SK-N-SH treated with all-trans-retinoic acid at 6 μM for 48 hours (cell line): ENCODE data around the gene CDIPT.

ENCODE experiments used
- ATAC-seq: fragments of 200-7000 bp; cut with Tn5 transposase; 3 replicates; pipeline ENCODE4 v1.9.1; 2020; ENCODE audit warnings: mild to moderate bottlenecking, moderate library complexity
- ARNTL ChIP-seq: fragments of 450-650 bp; formaldehyde crosslinking; IDR thresholded peaks from 2 replicates; pipeline ENCODE4 v1.5.0; 2020; ENCODE audit warnings: low read depth, mild to moderate bottlenecking, moderate library complexity, borderline replicate concordance
- BACH2 ChIP-seq: fragments of 250-450 bp; sonication (Bioruptor Pico); IDR thresholded peaks from 2 replicates; pipeline ENCODE4 v1.9.0; 2021; ENCODE audit warnings: mild to moderate bottlenecking, borderline replicate concordance
- CREB5 ChIP-seq: fragments of 250-450 bp; sonication (Bioruptor Pico); IDR thresholded peaks from 2 replicates; pipeline ENCODE4 v1.5.1; 2020; ENCODE audit warnings: low read depth, mild to moderate bottlenecking, moderate library complexity
- CSDC2 ChIP-seq: fragments of 250-450 bp; sonication (Bioruptor Pico); IDR thresholded peaks from 2 replicates; pipeline ENCODE4 v1.5.0; 2020; ENCODE audit warnings: mild to moderate bottlenecking, moderate library complexity
- CSRNP3 ChIP-seq: fragments of 250-450 bp; sonication (Bioruptor Pico); IDR thresholded peaks from 2 replicates; pipeline ENCODE4 v1.5.1; 2021; ENCODE audit warnings: mild to moderate bottlenecking, moderate library complexity
- ESRRG ChIP-seq: fragments of 250-450 bp; sonication (Bioruptor Pico); IDR thresholded peaks from 2 replicates; pipeline ENCODE4 v1.6.1; 2021; ENCODE audit warnings: mild to moderate bottlenecking
- GLIS3 ChIP-seq: fragments of 250-450 bp; sonication (Bioruptor Pico); IDR thresholded peaks from 2 replicates; pipeline ENCODE4 v1.5.0; 2020; ENCODE audit warnings: mild to moderate bottlenecking, moderate library complexity
- OSR1 ChIP-seq: fragments of 250-450 bp; sonication (Bioruptor Pico); IDR thresholded peaks from 2 replicates; pipeline ENCODE4 v1.8.0; 2022; ENCODE audit warnings: moderate library complexity, mild to moderate bottlenecking, inconsistent platforms
- PATZ1 ChIP-seq: fragments of 250-450 bp; sonication (Bioruptor Pico); IDR thresholded peaks from 2 replicates; pipeline ENCODE4 v1.8.0; 2020; ENCODE audit warnings: mild to moderate bottlenecking, moderate library complexity, borderline replicate concordance
- POU6F1 ChIP-seq: fragments of 250-450 bp; sonication (Bioruptor Pico); IDR thresholded peaks from 2 replicates; pipeline ENCODE4 v1.8.0; 2021; ENCODE audit warnings: low read depth, mild to moderate bottlenecking, moderate library complexity, borderline replicate concordance
- PPARA ChIP-seq: fragments of 250-450 bp; sonication (Bioruptor Pico); IDR thresholded peaks from 2 replicates; pipeline ENCODE4 v1.5.0; 2020; ENCODE audit warnings: mild to moderate bottlenecking, borderline replicate concordance
- RARB ChIP-seq: fragments of 250-450 bp; sonication (Bioruptor Pico); IDR thresholded peaks from 2 replicates; pipeline ENCODE4 v1.8.0; 2021; ENCODE audit warnings: mild to moderate bottlenecking, moderate library complexity
- SNAI2 ChIP-seq: fragments of 250-450 bp; sonication (Bioruptor Pico); IDR thresholded peaks from 2 replicates; pipeline ENCODE4 v1.5.0; 2020; ENCODE audit warnings: mild to moderate bottlenecking, moderate library complexity
- TCF4 ChIP-seq: fragments of 250-450 bp; sonication (Bioruptor Pico); IDR thresholded peaks from 2 replicates; pipeline ENCODE4 v1.8.0; 2021; ENCODE audit warnings: mild to moderate bottlenecking, moderate library complexity, borderline replicate concordance
- TOX ChIP-seq: fragments of 250-450 bp; sonication (Bioruptor Pico); IDR thresholded peaks from 2 replicates; pipeline ENCODE4 v1.8.0; 2021; ENCODE audit warnings: mild to moderate bottlenecking, moderate library complexity, borderline replicate concordance
- ZC3H10 ChIP-seq: fragments of 250-450 bp; sonication (Bioruptor Pico); IDR thresholded peaks from 2 replicates; pipeline ENCODE4 v1.5.1; 2021; ENCODE audit warnings: mild to moderate bottlenecking, moderate library complexity
- ZFP3 ChIP-seq: fragments of 250-450 bp; sonication (Bioruptor Pico); IDR thresholded peaks from 2 replicates; pipeline ENCODE4 v1.5.0; 2020; ENCODE audit warnings: mild to moderate bottlenecking, moderate library complexity
- ZFP30 ChIP-seq: fragments of 450-650 bp; formaldehyde crosslinking; IDR thresholded peaks from 2 replicates; pipeline ENCODE4 v1.5.0; 2022; ENCODE audit warnings: mild to moderate bottlenecking, moderate library complexity
- ZNF565 ChIP-seq: fragments of 450-650 bp; formaldehyde crosslinking; conservative IDR thresholded peaks from 2 replicates; pipeline ENCODE4 v1.5.0; 2020; ENCODE audit warnings: low read depth, mild to moderate bottlenecking, moderate library complexity
- ZNF70 ChIP-seq: fragments of 450-650 bp; formaldehyde crosslinking; IDR thresholded peaks from 2 replicates; pipeline ENCODE4 v1.5.0; 2020; ENCODE audit warnings: mild to moderate bottlenecking, moderate library complexity
- ZNF8 ChIP-seq: fragments of 450-650 bp; formaldehyde crosslinking; IDR thresholded peaks from 2 replicates; pipeline ENCODE4 v1.5.0; 2020; ENCODE audit warnings: mild to moderate bottlenecking, moderate library complexity

CDIPT gene

GRCh38 chr16:29826342-29826695, 36.7 kb downstream of the CDIPT start:
- TF ChIP-seq ZNF8 (no peak), CSRNP3 (CRISPR knock-in tag) (no peak), ZNF70 (CRISPR knock-in tag) (no peak), ZC3H10 (CRISPR knock-in tag) (no peak), RARB (no peak), SNAI2 (CRISPR knock-in tag) (no peak), ZFP30 (no peak), ZNF565 (no peak), CSDC2 (CRISPR knock-in tag) (no peak), BACH2 (CRISPR knock-in tag) (no peak), PATZ1 (CRISPR knock-in tag) (no peak), OSR1 (no peak), POU6F1 (no peak)
- no peak for ATAC-seq

GRCh38 chr16:29825145-29826044, 37.6 kb downstream of the CDIPT start:
- peak; percentile 42 for ATAC-seq
- no peak for TF ChIP-seq ARNTL
- TF ChIP-seq PPARA (CRISPR knock-in tag) = no peak
- TF ChIP-seq TCF4 (CRISPR knock-in tag) = no peak
- TF ChIP-seq SNAI2 (CRISPR knock-in tag) = no peak
- TF ChIP-seq PATZ1 (CRISPR knock-in tag) = no peak
- no peak for TF ChIP-seq POU6F1
- no peak for TF ChIP-seq CSDC2 (CRISPR knock-in tag)
- no peak for TF ChIP-seq OSR1
- TF ChIP-seq ZNF8 = no peak
- no peak for TF ChIP-seq TOX
- TF ChIP-seq ESRRG (CRISPR knock-in tag) = no peak
- no peak for TF ChIP-seq ZNF565
- TF ChIP-seq CREB5 (CRISPR knock-in tag) = no peak
- no peak for TF ChIP-seq BACH2 (CRISPR knock-in tag)
- no peak for TF ChIP-seq CSRNP3 (CRISPR knock-in tag)
- no peak for TF ChIP-seq GLIS3 (CRISPR knock-in tag)
- no peak for TF ChIP-seq ZNF70 (CRISPR knock-in tag)
- TF ChIP-seq ZFP3 (CRISPR knock-in tag) = no peak
